HG02840 (cell line): ENCODE results near the gene FKBP5.

Experiments used
- ATAC-seq: cut with Tn5 transposase; IDR thresholded peaks from one replicate; pipeline ENCODE4 v1.9.1; 2021; ENCODE audit warnings: mild to moderate bottlenecking, moderate library complexity, moderate number of reproducible peaks; ENCODE audit not compliant: unreplicated experiment, low FRiP score

FKBP5 gene

DNA sequence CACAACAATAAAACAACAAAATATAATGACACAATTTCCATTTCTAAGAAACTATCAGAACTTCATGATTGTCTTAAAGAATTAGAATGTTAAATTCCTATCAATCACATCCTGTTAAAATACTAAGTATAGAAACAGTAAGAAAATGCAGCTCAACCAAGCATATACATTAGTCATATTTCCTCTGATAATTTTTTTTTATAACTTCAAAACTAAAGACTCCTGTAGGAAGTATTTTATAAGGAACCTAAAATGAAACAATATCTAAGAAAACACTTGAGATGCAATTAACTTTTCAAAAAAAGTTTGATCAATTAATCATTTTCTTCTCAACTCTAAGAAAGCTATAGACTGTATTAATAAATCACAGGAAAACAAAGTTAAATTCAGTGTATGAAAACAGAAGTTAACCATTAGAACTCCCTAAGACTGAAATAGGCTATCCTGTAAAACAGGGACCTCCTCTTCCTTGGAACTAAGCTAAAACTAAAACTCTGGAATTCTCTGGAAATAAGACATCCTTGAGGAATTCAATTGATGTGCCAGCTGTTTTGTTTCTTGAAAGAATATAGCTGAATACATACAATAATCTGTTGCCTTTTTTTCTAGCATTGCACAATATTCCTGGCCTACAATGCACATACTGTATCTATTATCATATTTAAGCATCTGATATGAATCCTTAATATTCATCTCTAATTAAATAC, 19.8 kb downstream of the FKBP5 start:
- ATAC-seq: no peak

DNA sequence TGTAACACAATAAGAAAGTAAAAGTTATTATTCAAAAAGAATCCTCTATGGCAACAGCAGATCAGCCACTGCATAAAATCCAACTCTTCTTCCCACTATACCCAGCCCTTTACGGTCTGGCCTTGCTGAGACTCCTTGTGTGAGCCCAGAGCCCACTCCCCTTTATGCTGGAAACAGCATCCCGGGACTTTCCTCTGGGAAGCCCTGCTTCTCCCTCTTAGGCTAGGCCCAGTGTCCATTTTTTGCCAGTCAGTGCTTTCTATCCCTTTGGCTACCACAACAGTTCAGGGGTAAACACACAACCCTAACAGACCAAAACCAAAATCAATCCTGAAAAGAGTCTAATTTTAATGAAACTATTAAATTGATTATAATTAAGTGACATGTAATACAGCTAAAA, 20.6 kb downstream of the FKBP5 start:
- no peak for ATAC-seq

DNA sequence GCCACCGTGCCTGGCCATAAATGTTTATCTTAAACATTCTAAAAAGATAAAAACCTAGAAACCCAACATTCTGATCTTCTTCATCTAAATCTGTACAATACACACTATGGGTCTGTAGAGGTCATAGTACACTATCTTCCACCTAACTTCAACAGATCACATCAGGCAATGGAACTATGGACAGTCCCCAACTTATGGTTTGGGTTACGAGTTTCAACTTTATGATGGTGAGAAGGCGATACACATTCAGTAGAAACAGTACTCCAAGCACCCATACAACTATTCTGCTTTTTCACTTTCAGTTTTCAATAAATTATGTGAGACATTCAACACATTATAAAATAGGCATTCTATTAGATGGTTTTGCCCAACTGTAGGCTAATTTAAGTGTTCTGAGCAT, 23.1 kb downstream of the FKBP5 start:
- ATAC-seq: no peak

DNA sequence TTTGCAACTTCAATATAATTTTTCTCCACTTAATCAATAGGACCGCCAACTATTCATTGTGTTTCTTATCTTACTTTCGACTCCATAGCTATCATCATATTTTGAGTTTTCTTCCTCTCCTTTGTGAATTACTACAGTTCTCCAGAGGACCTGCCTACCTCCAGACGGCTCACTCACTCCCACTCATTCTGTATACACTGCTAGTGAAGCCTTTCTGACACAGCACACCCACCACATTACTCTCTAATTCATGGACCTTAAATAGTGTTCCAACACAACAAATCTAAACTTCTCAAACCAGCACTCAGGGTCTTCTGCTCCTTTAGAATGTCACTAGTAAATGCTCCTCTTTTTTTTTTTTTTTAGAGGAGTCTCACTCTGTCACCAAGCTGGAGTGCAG, 23.8 kb downstream of the FKBP5 start:
- ATAC-seq: no peak

DNA sequence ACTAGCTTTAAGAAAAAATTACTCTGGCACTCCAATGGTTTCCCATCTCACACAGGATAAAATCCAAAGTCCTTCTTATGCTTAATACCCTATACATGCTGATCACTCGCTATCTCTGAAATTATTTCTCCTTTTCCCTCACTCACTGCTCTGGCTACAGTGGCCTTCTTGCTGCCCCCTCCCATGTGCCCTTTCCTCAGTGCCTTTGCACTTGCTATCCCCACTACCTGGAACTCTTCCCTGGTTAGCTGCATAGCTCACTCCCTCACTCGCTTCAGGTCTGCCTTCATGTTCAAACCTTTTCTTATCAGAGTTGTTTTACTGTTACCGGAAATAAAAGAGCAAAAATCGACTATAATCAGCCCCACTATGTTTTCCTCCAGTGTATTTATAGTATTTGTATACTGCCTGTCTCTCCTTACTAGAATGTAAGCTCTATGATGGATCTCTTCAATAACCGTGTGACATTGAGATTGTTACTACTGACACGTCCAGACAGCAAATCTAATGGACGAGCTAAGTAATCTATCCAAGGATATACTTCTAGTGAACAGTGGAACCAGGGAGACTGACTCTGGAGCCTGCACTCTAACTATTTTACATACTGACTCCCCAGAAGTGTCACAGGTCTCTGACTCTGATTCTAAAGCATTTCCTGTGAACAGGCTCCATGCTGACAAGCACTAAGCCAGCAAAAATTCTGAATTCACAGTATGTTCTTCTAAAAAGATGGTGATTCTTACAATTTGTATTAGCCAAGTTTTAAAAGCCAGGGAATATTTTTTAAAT, 25.1 kb downstream of the FKBP5 start:
- no peak for ATAC-seq

DNA sequence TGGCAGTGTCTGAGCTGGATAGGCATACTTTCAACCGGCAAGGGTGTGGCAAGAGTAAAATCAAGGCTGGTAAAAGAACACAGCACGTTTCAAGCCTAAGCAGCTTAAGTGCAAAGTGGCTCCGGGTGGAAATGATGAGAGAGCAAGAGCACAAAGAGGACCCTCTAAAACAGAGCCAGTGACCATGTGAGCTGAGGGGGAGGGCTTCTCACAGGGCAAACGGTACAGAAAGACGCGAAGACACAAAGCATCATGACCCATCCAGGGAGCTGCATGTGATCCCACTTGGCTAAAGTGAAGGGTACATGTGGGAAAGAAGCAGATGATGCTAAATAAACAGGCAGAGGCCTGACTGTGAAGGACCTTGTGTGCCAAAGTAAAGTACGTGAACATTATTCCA, 25.7 kb downstream of the FKBP5 start:
- ATAC-seq: no peak

DNA sequence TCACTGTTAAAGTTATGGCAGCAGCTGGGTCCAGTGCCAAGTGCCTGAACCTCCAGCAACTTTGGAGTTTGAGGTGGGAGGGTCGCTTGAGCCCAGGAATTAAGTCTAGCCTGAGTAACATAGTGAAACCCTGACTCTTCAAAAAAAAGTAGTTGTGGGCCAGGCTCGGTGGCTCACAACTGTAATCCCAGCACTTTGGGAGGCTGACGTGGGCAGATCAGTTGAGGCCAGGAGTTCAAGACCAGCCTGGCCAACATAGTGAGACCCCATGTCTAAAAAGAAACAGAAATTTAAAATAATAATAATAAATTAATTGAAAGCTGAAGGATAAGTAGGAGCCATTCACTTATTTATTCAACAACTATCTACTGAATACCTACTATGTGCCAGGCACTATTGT, 33.8 kb downstream of the FKBP5 start:
- no peak for ATAC-seq

DNA sequence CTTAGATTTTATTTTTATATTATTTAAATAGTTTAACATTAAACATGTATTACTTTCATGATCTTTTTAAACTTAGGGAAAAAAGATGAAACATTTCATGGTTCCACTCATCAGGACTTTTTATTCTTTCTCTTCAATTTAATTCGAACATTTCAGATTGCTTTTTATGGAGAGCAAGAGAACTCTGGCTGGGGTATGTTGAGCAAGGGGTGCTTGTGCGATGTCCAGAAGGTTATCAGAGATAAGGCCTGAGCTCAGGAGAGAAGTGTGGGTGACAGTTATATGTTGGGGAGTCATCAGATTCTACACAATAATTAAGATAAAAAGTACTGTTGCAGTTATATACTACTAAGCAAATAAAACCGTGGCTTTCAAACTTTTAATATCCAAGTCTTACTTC, 37.5 kb downstream of the FKBP5 start:
- ATAC-seq: no peak

DNA sequence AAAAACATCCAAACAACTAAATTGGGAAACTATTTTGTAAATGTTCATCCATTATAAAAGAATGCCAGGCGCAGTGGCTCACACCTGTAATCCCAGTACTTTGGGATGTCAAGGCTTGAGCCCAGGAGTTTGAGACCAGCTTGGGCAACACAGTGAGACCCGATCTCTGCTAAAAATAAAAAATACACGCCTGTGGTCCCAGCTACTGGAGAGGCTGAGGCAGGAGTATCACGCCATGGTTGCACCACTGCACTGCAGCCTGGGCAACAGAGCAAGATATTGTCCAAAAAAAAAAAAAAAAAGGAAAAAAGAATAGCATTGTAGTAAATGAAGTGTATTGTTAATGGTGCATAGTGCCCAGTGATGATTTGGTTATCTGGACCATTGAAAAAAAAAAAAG, 38.7 kb downstream of the FKBP5 start:
- no peak for ATAC-seq

DNA sequence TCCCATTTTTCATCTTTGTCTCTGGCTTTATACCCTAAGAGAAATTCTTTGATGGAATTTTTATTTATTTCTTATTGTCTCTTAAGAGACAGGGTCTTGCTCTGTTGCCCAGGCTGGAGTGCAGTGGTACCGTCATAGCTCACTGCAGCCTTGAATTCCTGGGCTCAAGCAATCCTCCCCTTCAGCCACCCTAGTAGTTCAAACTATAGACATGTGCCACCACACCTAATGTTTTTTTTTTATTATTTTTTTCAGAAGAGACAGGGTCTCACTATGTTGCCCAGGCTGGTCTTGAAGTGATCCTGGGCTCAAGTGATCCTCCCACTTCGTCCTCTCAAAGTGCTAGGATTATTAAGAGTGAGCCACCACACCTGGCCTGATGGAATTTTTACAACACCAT, 40.5 kb downstream of the FKBP5 start:
- no peak for ATAC-seq

DNA sequence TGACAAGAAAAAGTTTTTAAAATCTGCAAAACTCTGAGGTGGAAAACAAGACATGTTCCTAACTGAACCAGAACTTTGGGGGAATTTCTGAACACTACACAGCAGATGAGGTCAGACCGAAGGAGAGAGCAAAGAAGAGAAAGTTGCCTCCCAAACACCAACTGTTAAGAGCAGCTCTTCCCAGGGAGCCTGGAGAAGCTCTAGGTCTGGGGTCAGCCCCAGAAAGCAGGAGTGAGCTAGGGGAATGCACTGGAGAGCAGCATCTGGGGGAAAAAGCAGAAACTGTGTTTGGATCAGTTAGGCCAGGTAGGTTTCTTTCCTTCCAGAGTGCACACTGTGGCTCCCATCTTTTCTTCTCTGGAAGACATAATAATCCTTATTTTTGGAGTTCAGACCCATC, 41.3 kb downstream of the FKBP5 start:
- no peak for ATAC-seq

DNA sequence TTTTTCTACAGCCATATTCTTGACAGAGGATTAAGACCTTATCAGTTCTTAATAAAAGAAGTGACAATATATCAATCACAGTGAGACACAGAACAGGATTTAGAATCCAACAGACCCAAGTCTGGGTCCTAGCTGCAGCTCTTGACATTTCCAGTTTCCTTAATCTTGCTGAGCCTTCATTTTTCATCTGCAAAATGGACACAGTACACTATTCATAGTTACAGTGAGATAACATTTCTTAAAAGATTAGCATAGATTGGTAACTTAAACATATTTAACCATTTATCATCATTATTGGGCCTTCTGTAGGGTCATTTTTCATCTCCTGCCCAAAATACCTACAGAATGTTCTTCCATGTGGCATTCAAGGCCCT, 45.6 kb downstream of the FKBP5 start:
- ATAC-seq: no peak

DNA sequence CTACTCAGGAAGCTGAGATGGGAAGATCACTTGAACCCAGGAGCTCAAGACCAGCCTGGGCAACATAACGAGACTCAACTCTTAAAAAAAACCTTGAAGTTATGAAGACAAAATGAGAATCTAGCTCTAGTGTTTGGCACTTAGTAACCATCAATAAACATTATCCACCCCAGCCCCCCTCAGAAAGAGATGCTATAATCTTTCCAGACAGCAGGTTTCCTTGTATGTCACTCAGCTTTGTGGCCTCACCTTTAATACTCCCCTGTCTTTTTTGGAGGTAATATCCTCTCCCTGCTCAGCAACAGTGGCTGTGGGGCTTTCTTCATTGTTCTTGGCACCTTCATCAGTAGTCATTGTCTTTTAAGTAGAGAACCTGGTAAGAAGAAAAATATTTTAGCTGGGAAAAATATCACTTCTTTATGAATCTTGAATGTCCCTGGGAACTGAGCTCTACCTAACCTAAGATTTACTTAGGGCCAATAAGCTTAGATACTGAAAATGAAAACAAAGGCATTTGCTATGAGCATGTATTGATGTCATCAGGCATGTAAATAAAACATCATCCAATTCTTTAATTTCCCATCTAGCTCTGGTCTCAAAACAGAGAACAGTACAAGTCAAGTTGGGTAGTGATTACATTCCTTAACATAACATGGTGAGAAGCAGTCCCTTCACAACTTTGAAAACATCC, 46.1 kb downstream of the FKBP5 start:
- no peak for ATAC-seq

DNA sequence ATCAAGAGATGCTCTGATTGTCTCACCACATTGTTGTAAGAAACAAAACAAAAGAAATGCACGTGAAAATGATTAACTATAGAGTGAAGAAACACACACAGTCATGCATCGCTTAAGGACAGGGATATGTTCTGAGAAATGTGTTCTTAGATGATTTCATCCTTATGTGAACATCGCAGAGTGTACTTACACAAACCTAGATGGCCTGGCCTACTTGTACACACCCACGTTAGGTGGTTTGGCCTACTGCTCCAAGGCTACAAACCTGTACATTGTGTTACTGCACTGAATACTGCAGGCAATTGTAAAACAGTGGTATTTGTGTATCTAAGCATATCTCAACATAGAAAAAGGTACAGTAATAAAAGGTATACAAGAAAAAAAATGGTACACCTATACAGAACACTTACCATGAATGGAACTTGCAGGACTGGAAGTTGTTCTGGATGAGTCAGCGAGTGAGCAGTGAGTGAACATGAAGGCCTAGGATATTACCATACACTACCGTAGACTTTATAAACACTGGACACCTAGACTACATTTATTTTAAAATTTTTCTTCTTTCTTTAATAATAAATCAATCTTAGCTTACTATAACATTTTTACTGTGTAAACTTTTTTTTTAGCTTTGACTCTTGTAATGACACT, 48.6 kb downstream of the FKBP5 start:
- ATAC-seq: no peak

DNA sequence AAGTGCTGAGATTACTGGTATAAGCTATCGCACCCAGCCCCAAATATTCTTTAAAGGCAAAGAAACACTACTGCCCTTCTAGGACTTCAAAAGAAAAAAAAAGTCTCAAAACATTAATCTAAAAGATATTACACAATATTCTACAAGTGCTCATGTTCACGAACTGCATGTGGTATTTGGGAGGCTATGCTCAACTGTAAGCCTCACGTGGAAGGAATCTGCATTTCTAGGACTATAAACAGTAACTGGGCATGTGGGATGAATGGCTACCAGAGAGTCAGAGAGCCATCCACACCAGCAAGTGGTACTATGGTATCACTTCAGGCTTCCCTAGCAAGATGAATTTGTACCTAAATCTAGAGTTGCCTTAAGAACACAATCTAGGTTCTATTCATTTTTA, 50.0 kb downstream of the FKBP5 start:
- ATAC-seq: no peak

DNA sequence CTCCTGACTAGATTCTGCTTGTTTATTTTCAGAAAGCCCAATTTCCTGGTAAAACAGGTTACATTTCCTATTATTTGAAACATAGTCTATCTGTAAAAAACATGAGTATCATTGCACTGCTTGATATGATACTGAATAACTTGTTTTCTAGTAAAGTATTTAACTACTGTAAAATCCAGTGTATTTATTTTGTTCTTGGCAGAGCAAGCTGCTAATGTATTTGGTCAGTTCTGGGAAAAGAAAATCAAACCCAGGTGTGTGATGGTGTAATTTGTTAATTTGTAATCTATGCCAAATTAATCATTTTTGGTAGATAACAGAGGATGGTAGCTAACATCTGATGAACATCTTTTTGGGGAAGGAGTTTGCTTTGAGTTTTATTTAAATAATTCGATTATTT, 50.8 kb downstream of the FKBP5 start:
- no peak for ATAC-seq

DNA sequence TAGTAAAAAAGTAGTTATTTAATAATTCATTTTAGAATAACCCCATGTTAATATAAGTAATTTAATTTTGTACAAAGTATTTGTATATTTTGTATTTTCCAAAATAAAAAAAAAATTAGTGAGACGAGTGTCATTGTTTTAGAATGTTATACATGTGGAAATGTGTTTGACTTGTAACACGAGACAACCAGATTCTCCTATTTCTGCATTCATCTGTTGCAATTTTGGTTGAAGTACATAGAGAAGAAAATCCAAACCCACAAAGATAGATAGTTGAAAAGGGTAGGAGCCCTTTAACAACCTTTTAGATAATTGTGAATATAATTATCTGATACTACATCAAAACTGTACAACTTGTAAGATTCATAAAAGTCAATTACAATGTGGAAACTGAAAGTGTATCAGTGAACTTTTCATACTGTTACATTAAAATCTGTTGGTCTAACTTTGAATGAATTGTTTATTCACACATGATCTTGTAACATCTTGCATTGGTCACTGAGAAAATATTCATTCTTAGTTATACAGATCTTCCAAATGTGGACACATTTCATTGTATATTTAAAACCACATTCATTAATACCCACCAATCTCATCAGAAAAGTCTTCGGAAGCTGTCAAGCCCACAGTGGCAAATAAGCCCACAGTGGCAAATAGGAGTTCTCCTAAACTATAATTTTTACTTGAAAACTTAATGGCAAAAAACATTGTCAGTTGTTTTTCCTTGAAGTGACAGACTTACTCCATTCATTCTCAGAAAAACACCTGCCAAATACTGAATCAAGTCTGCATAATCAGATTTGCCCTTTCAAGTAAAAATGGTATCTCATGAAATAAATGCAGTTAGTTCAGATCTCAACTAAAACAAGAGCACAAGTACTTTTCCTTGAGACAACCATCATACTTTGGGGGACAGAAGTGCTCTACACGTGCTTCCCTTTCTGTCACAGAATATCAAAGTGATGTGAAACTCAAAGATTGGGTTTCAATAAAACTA, 52.8 kb downstream of the FKBP5 start:
- ATAC-seq: no peak

DNA sequence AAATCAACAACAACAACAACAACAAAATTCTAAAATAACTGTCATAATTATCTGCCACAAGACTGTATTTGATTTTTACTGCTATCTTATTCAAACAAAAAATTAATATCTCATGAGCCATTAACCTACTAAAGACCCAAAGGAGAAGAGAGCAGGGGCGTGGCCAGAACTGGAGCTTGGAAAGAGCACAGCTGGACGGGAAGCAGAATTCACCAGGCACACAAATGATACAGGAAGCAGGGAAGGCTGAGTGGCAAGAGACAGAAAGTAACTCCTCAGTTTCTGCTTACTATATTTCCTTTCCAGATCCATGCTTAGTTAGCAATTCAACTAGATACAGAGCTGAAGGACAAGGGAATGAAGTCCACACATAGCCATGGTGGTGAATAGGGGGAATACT, 54.4 kb downstream of the FKBP5 start:
- ATAC-seq: no peak

DNA sequence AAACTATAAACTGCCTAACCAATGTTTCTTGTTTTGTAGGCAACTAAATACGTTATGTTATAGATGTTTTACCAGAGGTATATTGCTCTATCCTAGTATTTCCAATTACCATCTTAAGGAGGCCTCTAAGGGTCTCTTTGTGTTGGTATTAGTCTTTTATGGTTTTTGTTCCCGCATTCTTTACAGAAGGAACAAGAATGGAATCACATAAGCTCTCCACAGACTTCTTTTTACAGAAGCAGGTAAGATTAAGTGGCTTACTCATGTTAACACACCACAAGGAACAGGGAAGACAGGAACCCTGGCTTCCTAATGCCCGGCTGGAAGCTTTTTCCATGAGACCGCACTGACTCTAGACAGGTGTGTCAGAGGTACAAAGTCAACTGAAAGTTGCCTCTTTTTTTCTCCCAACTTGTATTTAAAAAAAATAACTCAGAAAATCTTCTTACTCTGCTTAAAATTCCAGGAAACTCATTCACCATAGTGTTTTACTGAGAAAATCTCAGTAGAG, 55.1 kb downstream of the FKBP5 start:
- ATAC-seq: no peak

DNA sequence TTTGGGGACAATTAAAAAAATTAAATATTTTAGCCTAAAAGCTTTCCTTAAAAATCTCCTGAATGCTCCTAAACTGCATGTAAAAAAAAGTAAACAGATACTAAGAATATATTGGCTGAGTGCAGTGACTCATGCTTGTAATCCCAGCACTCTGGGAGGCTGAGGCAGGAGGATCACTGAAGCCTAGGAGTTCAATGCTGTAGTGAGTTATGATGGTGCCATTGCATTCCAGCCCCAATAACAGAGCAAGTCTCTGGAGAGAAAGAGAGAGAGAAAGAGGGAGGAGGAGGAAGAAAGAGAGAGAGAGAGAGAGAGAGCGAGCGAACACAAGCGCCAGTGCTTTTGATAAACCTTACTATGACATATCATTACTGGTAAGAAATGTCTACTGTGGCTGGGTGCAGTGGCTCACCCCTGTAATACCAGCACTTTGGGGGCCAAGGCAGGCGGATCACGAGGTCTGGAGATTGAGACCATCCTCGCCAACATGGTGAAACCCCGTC, 58.8 kb downstream of the FKBP5 start:
- ATAC-seq: no peak
